Stomach (tissue), 9 donors: ENCODE data around the gene IQGAP3. TPM values are rescaled to one million over a fixed set of nuclear protein-coding genes. Genes with fewer than 3 reads are reported as not detected.

Source experiments
- DNase-seq, 2 donors: peaks; one replicate each; pipeline versions ENCODE4 v3.0.0 to v3.0.0-alpha.2; 2013 to 2019
- H3K27ac ChIP-seq, 5 donors: fragments of 200-600 bp in 4 of 5; sonication (generic) in 4 of 5; one replicate each; pipeline ENCODE4 v1.5.1; 2013 to 2019; ENCODE audit warnings: mild to moderate bottlenecking in 1 of 5, moderate library complexity in 1 of 5
- H3K27me3 ChIP-seq, 3 donors: fragments of 200-600 bp; sonication (generic); one replicate each; pipeline ENCODE4 v1.5.1; 2017 to 2019; ENCODE audit warnings: mixed run types in 1 of 3
- H3K36me3 ChIP-seq, 4 donors: fragments of 200-600 bp; sonication (generic); 1 replicate in 3 of 4; 2 replicates in 1 of 4; pipeline ENCODE4 v1.5.1; 2016 to 2019
- H3K4me1 ChIP-seq, 4 donors: fragments of 200-600 bp; sonication (generic); one replicate each; pipeline ENCODE4 v1.5.1; 2016 to 2019
- H3K4me3 ChIP-seq, 4 donors: fragments of 200-600 bp; sonication (generic) in 3 of 4; one replicate each; pipeline ENCODE4 v1.5.1; 2016 to 2019; ENCODE audit warnings: mild to moderate bottlenecking in 1 of 4
- H3K9me3 ChIP-seq, 4 donors: fragments of 200-600 bp; sonication (generic); one replicate each; pipeline ENCODE4 v1.5.1; 2016 to 2019
- CTCF ChIP-seq, 7 experiments: fragments of 450-650 bp in 4 of 7; fragments of 200-600 bp in 3 of 7; sonication (generic) in 3 of 7; IDR thresholded peaks; one replicate each; pipeline ENCODE4 v1.5.1; 2016 to 2019; ENCODE audit warnings: antibody characterized with exemption in 7 of 7, control low read depth in 2 of 7, mild to moderate bottlenecking in 1 of 7
- EP300 ChIP-seq: sonication (generic); formaldehyde crosslinking; IDR thresholded peaks from one replicate; pipeline ENCODE4 v1.6.1; 2017; ENCODE audit warnings: antibody characterized with exemption
- POLR2A ChIP-seq, 4 donors: fragments of 450-650 bp; IDR thresholded peaks; one replicate each; pipeline ENCODE4 v1.6.1; 2016; ENCODE audit warnings: antibody characterized with exemption in 4 of 4, control low read depth in 2 of 4, mild to moderate bottlenecking in 1 of 4, moderate library complexity in 1 of 4
- POLR2AphosphoS5 ChIP-seq, 3 donors: sonication (generic); formaldehyde crosslinking; IDR thresholded peaks; one replicate each; pipeline ENCODE4 v1.6.1; 2016; ENCODE audit warnings: antibody characterized with exemption in 3 of 3
- WGBS, 5 donors: extraction: QIAGEN DNeasy Blood & Tissue Kit in 3 of 5; methylation state at CpG; one replicate each; pipeline versions ENCODE4 v1.1.5 to v1.1.7; 2013 to 2018; 5-methylcytosine and 5-hydroxymethylcytosine counted together
- intact Hi-C: fragments of 100-400 bp; cut with DNase I; formaldehyde crosslinking; loops from one replicate; pipeline ENCODE4 v1.15.1; 2023; ENCODE audit warnings: low total_unique reads
- polyA plus RNA-seq, 3 donors: library from polyadenylated mRNA; stranded (reverse); fragments of 200-250 nt; gene quantifications; one replicate each; pipeline ENCODE4 v1.2.3, GENCODE V29; 2013
- total RNA-seq, 5 donors: library from RNA; depleted of rRNA; stranded (reverse); fragments of >200 nt; gene quantifications; one replicate each; pipeline versions ENCODE4 v1.1.0 to v1.2.3, GENCODE V29; 2014 to 2016
- donor health status: healthy with polysubstance abuse.
- donor health status: Bipolar disorder and iron deficiency.
- donor health status: healthy.

Gene IQGAP3
- total and polyA plus RNA-seq, 8 donors, result 1.2 to 22.2 (median 9.3) TPM

GRCh38 chr1:156487862-156488261 lies 84.5 kb downstream of the IQGAP3 start:
- Histone ChIP-seq H3K27ac (peak overlapping the region in 4 of 5 donors; percentile 16 to 99 (median 74)), H3K4me1 (peaks cover 69 to 100% (median 92%) of the 10 kb centered on the region in 4 donors), H3K36me3 (peaks cover 1 to 21% (median 10%) of the 10 kb centered on the region in 4 donors), H3K9me3 (no peaks in the 10 kb centered on the region), H3K27me3 (no peaks in the 10 kb centered on the region), H3K4me3 (peak overlapping the region in 1 of 4 donors; percentile 4)
- TF ChIP-seq CTCF (IDR thresholded peaks at IDR 0.05) (no peak), POLR2A (IDR thresholded peaks at IDR 0.05) (no peak), EP300 (no peak), POLR2AphosphoS5 (IDR thresholded peaks at IDR 0.05) (no peak)
- whole genome bisulfite sequencing, 5 donors, result 41 to 77% (median 73%) methylated on average over 3 to 4 of the region's 4 CpGs
- DNase-seq, result no peak
- intact Hi-C loops, result no loop called here

GRCh38 chr1:156486421-156487344 lies 85.7 kb downstream of the IQGAP3 start:
- H3K27me3 ChIP-seq, result no peaks in the 10 kb centered on the region
- 72 to 87% (median 80%) methylated on average over 7 of the region's 7 CpGs for WGBS, 5 donors
- H3K36me3 ChIP-seq, result peaks cover 13 to 27% (median 22%) of the 10 kb centered on the region in 4 donors
- H3K27ac ChIP-seq, result peak overlapping the region in 2 of 5 donors; percentile 80 to 99
- H3K9me3 ChIP-seq, result no peaks in the 10 kb centered on the region
- H3K4me1 ChIP-seq, result peaks cover 57 to 99% (median 83%) of the 10 kb centered on the region in 4 donors
- TF ChIP-seq POLR2A (IDR thresholded peaks at IDR 0.05), result no peak
- TF ChIP-seq EP300, result no peak
- TF ChIP-seq POLR2AphosphoS5 (IDR thresholded peaks at IDR 0.05), result no peak
- no peak for TF ChIP-seq CTCF (IDR thresholded peaks at IDR 0.05)
- intact Hi-C loops, result no loop called here
- DNase-seq, result no peak
- H3K4me3 ChIP-seq, result no peak overlapping the region

DNA sequence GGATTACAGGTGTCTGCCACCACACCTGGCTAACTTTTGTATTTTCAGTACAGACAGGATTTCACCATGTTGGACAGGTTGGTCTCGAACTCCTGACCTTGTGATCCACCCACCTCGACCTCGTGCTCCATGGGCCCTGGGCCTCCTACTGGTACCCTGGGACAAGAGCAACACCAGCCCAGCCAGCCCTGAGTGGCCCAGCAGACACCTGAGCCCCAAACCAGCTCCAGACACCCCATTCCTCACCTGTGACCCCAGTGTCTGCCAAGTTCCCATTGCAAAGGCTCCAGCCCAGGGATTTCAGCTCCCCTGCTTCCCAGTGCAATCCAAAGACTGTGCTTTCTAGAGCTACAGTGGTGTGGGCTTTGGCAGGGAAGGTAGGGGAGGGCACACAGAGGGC lies 86.4 kb downstream of the IQGAP3 start:
- peaks cover 20 to 34% (median 29%) of the 10 kb centered on the region in 4 donors for H3K36me3 ChIP-seq
- no peaks in the 10 kb centered on the region for H3K27me3 ChIP-seq
- no peak overlapping the region for H3K4me3 ChIP-seq
- H3K27ac ChIP-seq, result peak overlapping the region in 1 of 5 donors; percentile 18
- intact Hi-C loops, result no loop called here
- TF ChIP-seq CTCF (IDR thresholded peaks at IDR 0.05), result no peak
- TF ChIP-seq POLR2A (IDR thresholded peaks at IDR 0.05), result no peak
- TF ChIP-seq EP300, result no peak
- no peak for TF ChIP-seq POLR2AphosphoS5 (IDR thresholded peaks at IDR 0.05)
- WGBS, 5 donors, result 78 to 100% (median 94%) methylated on average over 3 of the region's 3 CpGs
- no peaks in the 10 kb centered on the region for H3K9me3 ChIP-seq
- no peak for DNase-seq
- H3K4me1 ChIP-seq, result peaks cover 50 to 99% (median 82%) of the 10 kb centered on the region in 4 donors

DNA sequence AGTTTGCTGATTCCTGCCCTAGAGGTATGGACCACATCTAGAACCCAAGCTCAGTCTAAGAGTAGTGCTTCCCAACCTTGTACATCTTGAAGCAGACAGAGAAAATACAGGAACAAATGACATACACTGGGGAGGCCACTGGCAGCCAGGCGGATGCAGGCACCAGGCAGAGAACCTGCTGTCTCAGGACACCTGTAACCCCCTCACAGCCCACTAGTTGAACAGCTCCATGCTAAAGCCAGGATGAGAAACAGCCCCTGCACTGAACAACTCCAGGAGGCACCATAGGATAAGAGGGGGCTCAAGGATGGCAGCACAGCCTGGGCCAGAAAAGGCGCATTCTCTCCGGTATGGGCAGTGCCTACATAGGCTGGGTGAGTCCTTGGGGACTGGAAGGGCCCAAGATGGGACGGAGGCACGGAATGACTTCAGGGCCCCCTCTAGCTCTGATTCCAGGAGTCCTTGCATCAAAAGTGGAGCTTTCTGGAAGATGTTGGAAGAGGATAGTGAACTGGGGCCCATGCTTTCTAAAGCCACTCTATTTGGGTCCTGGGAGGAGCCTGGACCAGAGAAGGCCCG lies 87.8 kb downstream of the IQGAP3 start:
- Histone ChIP-seq H3K27me3 (no peaks in the 10 kb centered on the region), H3K9me3 (no peaks in the 10 kb centered on the region), H3K4me1 (peaks cover 36 to 99% (median 80%) of the 10 kb centered on the region in 4 donors), H3K27ac (peak overlapping the region in 2 of 5 donors; percentile 23 to 60), H3K36me3 (peaks cover 33 to 48% (median 43%) of the 10 kb centered on the region in 4 donors), H3K4me3 (no peak overlapping the region)
- WGBS, 5 donors, result 89 to 99% (median 94%) methylated on average over 6 of the region's 6 CpGs
- TF ChIP-seq POLR2A (IDR thresholded peaks at IDR 0.05) (no peak), EP300 (no peak), POLR2AphosphoS5 (IDR thresholded peaks at IDR 0.05) (no peak), CTCF (IDR thresholded peaks at IDR 0.05) (no peak)
- intact Hi-C loops, result no loop called here
- DNase-seq, result no peak
